Smooth muscle cell (in vitro differentiated cells): Measurements from ENCODE around the gene ZNF408. TPM values are rescaled to one million over a fixed set of nuclear protein-coding genes. Genes with fewer than 3 reads are reported as not detected.

Source experiments
- DNase-seq: peaks from one replicate; lab custom pipeline; 2025; ENCODE audit not compliant: unreplicated experiment; lab: John Stamatoyannopoulos, UW
- H2AFZ ChIP-seq: fragments of 200-600 bp; sonication (generic); 2 replicates; pipeline ENCODE4 v1.6.0; 2016; ENCODE audit warnings: antibody characterized with exemption, low read depth, mild to moderate bottlenecking
- H3F3A ChIP-seq: fragments of 200-600 bp; sonication (generic); 2 replicates; pipeline ENCODE4 v1.6.0; 2017; ENCODE audit warnings: antibody characterized with exemption, low read depth
- H3K27ac ChIP-seq: fragments of 200-600 bp; sonication (generic); 2 replicates; pipeline ENCODE4 v1.5.1; 2016; ENCODE audit warnings: low read depth, mild to moderate bottlenecking
- H3K27me3 ChIP-seq: fragments of 200-600 bp; sonication (generic); 2 replicates; pipeline ENCODE4 v1.6.1; 2016; ENCODE audit warnings: low read depth, mild to moderate bottlenecking
- H3K36me3 ChIP-seq: fragments of 200-600 bp; sonication (generic); 2 replicates; pipeline ENCODE4 v1.5.1; 2016; ENCODE audit warnings: low read depth
- H3K4me1 ChIP-seq: fragments of 200-600 bp; sonication (generic); 2 replicates; pipeline ENCODE4 v1.5.1; 2016; ENCODE audit warnings: low read depth
- H3K4me2 ChIP-seq: fragments of 200-600 bp; sonication (generic); 2 replicates; pipeline ENCODE4 v1.6.0; 2016; ENCODE audit warnings: mild to moderate bottlenecking
- H3K4me3 ChIP-seq: fragments of 200-600 bp; sonication (generic); 2 replicates; pipeline ENCODE4 v1.5.1; 2016; ENCODE audit warnings: mild to moderate bottlenecking
- H3K79me2 ChIP-seq: fragments of 200-600 bp; sonication (generic); 2 replicates; pipeline ENCODE4 v1.6.0; 2016; ENCODE audit warnings: low read depth, mild to moderate bottlenecking
- H3K9ac ChIP-seq: fragments of 200-600 bp; sonication (generic); 2 replicates; pipeline ENCODE4 v1.6.0; 2016; ENCODE audit warnings: low read depth
- H3K9me3 ChIP-seq: fragments of 200-600 bp; sonication (generic); replicated peaks from 2 replicates; pipeline ENCODE4 v1.5.1; 2016; ENCODE audit warnings: low read depth
- H4K20me1 ChIP-seq: fragments of 200-600 bp; sonication (generic); 2 replicates; pipeline ENCODE4 v1.6.0; 2016; ENCODE audit warnings: low read depth
- CTCF ChIP-seq: fragments of 200-600 bp; sonication (generic); IDR thresholded peaks from 2 replicates; pipeline ENCODE4 v1.5.1; 2017; ENCODE audit warnings: borderline replicate concordance, mild to moderate bottlenecking, antibody characterized with exemption; ENCODE audit not compliant: insufficient read depth, poor library complexity, severe bottlenecking
- whole genome bisulfite sequencing: methylation state at CpG from one replicate; pipeline ENCODE4 v1.1.7; 2016; ENCODE audit warnings: low lambda C conversion rate; 5-methylcytosine and 5-hydroxymethylcytosine counted together
- microRNA-seq: library from miRNA; unstranded; fragments of <30 nt; microRNA quantifications from one replicate; pipeline ENCODE4, GENCODE V29; 2016; ENCODE audit warnings: borderline number of aligned reads
- polyA plus RNA-seq: library from polyadenylated mRNA; unstranded; fragments of >200 nt; fragmentation: Nextera tagmentation; extraction: Ambion mirVana; gene quantifications from 2 replicates; pipeline ENCODE4 v1.2.1, GENCODE V29; 2016
- small RNA-seq: library from RNA; depleted of rRNA; stranded (forward); fragments of <200 nt; gene quantifications from one replicate; pipeline ENCODE3, GENCODE V24; 2014
- total RNA-seq: library from RNA; depleted of rRNA; stranded (reverse); fragments of >200 nt; gene quantifications from 2 replicates; pipeline ENCODE4 v1.2.3, GENCODE V29; 2014

The ZNF408 gene
- total and polyA plus RNA-seq, 2 experiments from 2014 or later, result 6.2 to 15.8 TPM

GRCh38 chr11:46747150-46747549 is 46.3 kb downstream of the ZNF408 start:
- Histone ChIP-seq H3K27ac (no peak overlapping the region), H3F3A (no peaks in the 10 kb centered on the region), H3K4me3 (no peak overlapping the region), H3K9ac (no peak overlapping the region), H4K20me1 (no peaks in the 10 kb centered on the region), H3K36me3 (peaks cover 26% of the 10 kb centered on the region), H3K79me2 (no peaks in the 10 kb centered on the region), H3K27me3 (no peaks in the 10 kb centered on the region), H3K9me3 (no peaks in the 10 kb centered on the region), H3K4me1 (no peaks in the 10 kb centered on the region), H3K4me2 (no peak overlapping the region), H2AFZ (no peak overlapping the region)
- TF ChIP-seq CTCF, result no peak
- DNase-seq, result no peak
- 97% methylated on average over 6 of the region's 6 CpGs for WGBS

Small RNAs within 50 kb of the gene (microRNA-seq; reads per million reads assigned to microRNA genes)
- gene MIR5582, result 2.3 reads per million

Small RNAs within 50 kb of the gene (small RNA-seq; reads per million reads assigned to genes)
- not detected for gene MIR5582

Other genes starting within 250 kb of the ZNF408 start
- gene AMBRA1, start 107.0 kb upstream of the ZNF408 start, total RNA-seq, result 24.2 and 38.3 TPM in 2 replicates
- 10.3 and 11.5 TPM in 2 replicates for gene AMBRA1, start 107.0 kb upstream of the ZNF408 start, polyA plus RNA-seq
- 2.5 and 2.9 TPM in 2 replicates for gene HARBI1, start 83.8 kb upstream of the ZNF408 start, total RNA-seq
- 2.4 and 5.1 TPM in 2 replicates for gene HARBI1, start 83.8 kb upstream of the ZNF408 start, polyA plus RNA-seq
- 60.2 and 96.5 TPM in 2 replicates for gene ATG13, start 83.5 kb upstream of the ZNF408 start, total RNA-seq
- 65.6 and 66.3 TPM in 2 replicates for gene ATG13, start 83.5 kb upstream of the ZNF408 start, polyA plus RNA-seq
- 31.0 and 40.9 TPM in 2 replicates for gene ARHGAP1, start 412 bp upstream of the ZNF408 start, total RNA-seq
- gene ARHGAP1, start 412 bp upstream of the ZNF408 start, polyA plus RNA-seq, result 92.8 and 98.4 TPM in 2 replicates
- 0.27 TPM in 1 of 2 replicates, not detected in the other for gene F2, start 18.2 kb downstream of the ZNF408 start, total RNA-seq
- gene F2, start 18.2 kb downstream of the ZNF408 start, polyA plus RNA-seq, result 0.21 TPM in 1 of 2 replicates, not detected in the other
- 57.0 and 63.5 TPM in 2 replicates for gene CKAP5, start 145.2 kb downstream of the ZNF408 start, total RNA-seq
- gene CKAP5, start 145.2 kb downstream of the ZNF408 start, polyA plus RNA-seq, result 24.5 and 30.7 TPM in 2 replicates
- 13.6 and 14.8 TPM in 2 replicates for gene LRP4, start 217.5 kb downstream of the ZNF408 start, total RNA-seq
- gene LRP4, start 217.5 kb downstream of the ZNF408 start, polyA plus RNA-seq, result 7.1 and 10.4 TPM in 2 replicates
- 26.4 and 37.4 TPM in 2 replicates for gene CSTPP1, start 235.7 kb downstream of the ZNF408 start, total RNA-seq
- gene CSTPP1, start 235.7 kb downstream of the ZNF408 start, polyA plus RNA-seq, result 44.8 and 45.9 TPM in 2 replicates